EL (cell line): Measurements from ENCODE around the gene CLTCL1.
A peak's percentile ranks its signal among the peaks of the same experiment; 100 is the strongest.
"Not testable (repeated sequence)": the region's sequence is repeated elsewhere in the genome, so short reads cannot be mapped to it uniquely, and the experiment has no call there.

Experiments
- DNase-seq: peaks from one replicate; pipeline ENCODE4 v3.0.0-alpha.2; 2016

Gene CLTCL1

DNA sequence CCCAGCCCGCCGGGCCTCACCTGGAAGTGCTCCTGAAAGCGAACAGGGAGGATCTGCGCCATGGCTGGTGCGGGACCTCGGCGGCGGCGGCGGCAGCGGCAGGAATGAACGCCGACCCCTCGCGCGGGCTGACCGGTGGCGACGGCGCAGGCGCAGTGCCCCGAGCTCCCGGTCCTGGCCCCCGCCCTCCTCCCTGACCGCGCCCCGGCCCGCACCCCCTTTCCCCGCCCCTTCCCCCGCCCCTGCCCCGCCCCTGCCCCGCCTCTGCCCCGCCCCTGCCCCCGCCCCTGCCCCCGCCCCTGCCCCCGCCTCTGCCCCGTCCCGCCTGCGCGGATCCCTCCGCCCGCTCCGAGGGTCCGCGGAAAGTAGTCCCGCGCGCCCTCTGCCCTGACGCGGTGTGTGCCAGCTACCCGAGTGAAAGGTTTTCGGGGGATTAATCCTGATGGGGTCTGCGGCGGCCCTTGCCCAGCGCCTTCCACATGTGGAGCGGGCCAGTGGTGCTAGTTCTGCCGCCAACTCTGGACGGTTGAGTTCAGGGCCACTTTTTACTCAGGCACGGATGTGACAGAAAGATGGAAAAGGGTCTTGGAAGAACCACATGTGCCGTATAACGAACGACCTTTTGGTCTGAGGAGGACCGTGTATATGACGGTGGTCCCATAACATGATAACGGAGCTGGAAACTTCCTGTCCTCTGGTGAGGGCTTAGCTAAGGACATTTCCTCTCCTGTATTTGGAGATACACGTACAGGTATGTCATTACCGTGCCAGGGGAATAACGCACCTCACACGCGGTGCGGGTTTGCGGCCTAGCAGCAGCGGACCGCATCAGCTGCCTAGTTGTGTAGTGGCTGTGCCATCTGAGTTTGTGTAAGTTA is at the start of gene CLTCL1:
Gene CLTCL1, minus strand, starts transcription at position 140 of the 878 bp plus-strand sequence. Its CDS starts 78 bp downstream, at position 62.
- DNase-seq = peak; percentile 73

DNA sequence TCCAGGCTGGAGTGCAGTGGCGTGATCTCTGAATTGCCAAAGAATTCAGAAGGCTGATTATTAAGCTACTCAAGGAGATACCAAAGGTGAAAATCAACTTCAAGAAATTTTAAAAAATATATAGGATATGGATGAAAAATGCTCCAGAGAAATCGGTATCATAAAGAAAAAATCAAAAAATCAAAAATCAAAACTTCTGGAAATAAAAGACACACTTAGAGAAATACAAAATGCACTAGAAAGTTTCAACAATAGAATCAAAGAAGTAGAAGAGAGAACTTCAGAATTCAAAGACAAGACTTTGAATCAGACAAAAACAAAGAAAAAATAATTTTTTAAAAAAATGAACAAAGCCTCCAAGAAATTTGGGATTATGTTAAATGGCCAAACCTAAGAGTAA is 45.6 kb upstream of the CLTCL1 start:
- DNase-seq = no peak

DNA sequence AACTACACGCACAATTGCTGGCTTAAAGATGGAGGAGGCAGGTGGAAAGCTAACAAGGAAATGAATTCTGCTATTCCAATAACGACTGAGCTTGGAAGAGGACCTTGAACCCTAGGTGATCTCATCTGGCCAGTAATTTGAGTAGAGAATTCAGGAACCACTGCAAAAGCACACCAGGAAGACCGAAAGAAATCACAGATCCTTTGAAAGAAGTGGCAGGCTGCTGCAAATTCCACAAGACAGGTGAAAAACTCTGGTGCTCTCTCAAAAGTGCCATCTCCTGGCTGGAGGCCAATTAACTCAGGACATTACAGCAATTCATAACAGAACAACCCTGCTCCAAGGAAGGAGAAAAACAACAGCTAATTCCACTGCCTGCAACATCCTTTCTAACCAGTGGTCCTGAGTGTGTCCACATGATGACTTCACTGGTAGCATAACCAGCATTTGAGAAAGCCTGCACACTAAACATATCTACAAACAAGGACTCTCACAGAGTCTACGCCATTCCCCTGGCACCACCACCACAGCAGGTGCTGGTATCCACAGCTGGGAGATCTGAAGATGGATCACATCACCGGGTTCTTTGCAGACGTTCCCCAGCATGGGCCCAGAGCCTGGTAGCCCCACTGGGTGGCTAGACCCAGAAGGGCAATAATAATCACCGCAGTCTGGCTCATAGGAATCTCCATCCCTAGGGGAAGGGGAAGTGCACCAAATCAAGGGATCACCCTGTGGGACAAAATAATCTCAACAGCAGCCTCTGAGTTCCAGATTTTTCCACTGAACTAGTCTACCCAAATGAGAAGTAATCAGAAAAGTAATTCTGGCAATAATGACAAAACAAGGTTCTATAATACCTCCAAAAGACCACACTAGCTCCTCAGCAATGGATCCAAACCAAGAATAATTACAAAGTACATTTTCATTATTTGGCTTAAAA is 44.9 kb upstream of the CLTCL1 start:
- DNase-seq = no peak

DNA sequence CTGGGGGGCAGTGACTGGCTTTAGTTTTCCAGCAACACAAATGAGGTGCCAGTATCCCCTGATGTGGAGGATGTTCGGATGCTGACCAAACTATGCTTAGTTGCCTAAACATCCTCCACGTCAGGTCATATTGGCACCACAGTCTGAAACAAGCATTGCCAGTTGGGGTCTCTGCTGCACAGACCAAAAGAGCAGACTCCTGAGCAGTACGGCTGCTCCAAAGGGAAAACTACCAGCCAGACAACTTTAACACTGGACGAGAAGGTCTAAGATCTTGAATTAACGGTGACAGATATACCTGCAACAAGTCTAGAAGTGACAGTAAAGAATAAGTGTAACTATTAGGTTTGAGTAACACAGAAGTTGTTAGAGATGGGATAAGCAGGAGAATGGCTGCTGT is 40.5 kb upstream of the CLTCL1 start:
- DNase-seq = no peak

DNA sequence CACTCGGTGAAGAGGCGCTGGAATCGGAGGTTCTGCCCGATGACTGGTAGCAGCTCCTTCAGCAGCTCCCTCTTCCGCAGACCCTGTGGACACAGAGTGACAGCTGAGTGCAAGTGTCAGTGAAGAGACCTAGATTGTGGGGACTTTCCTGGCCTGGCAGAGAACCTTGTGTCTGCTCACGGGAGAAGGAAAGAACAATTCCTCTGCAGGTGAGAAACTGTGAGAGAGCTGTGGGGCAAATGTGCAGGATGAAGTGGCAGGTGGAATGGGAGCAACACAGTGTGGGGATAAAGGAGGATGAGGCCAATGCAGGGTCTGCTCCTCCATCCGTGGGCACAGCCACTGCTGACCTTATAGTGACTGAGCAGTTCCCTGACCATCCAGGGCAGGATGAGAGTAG is 40.0 kb upstream of the CLTCL1 start:
- DNase-seq = no peak

DNA sequence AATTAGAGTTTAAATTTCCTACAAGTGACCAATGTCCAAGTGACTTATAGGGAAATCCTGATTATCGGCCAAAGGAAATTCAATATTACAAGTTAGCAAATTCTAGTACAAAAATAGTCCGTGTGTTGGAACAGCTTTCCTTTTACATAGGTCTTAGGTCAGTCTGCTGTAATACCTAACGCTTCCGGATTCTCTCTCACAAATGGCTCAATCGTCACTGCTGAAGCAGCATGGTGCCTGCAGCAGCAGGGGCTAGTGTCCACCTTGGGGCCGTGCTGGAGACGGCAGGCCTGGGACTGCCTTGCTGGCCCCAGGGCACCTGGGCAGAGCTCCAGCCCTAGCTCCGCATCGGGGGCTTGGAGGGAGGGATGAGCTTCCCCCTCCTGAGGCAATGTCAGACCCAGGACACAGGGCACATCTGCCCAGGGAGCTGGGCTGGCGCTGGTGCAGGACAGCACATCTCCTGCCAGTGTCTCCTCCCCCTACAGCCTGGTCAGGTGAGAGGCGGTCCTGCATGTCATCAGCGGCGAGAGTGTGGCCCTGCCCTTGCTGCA is 39.4 kb upstream of the CLTCL1 start:
- DNase-seq = no peak

DNA sequence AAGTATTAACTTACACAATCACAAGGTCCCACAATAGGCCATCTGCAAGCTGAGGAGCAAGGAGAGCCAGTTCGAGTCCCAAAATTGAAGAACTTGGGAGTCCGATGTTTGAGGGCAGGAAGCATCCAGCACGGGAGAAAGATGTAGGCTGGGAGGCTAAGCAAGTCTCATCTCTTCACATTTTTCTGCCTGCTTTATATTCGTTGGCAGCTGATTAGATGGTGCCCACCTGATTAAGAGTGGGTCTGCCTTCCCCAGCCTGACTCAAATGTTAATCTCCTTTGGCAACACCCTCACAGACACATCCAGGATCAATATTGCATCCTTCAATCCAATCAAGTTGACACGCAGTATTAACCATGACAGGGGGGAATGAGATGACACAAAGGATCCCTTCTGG is 38.7 kb upstream of the CLTCL1 start:
- not testable (repeated sequence) for DNase-seq

DNA sequence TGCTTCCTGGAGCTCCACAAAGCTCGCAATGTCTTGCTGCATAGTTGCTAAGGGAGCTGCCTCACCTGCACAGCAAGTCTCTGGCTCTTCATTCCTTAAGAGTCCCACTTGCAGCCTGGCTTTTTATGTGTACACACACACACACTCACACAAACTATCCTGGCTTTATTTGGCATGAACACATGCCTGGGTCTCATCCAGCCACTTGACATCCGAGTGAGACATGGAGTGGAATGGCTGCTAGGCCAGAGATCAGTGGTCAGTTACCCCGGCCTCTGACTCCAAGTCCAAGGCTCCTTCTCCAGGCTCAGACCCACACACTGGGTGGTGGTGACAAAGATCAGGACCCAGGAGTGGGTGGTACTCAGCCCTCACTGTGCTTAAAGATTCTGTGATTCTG is 37.9 kb upstream of the CLTCL1 start:
- no peak for DNase-seq

DNA sequence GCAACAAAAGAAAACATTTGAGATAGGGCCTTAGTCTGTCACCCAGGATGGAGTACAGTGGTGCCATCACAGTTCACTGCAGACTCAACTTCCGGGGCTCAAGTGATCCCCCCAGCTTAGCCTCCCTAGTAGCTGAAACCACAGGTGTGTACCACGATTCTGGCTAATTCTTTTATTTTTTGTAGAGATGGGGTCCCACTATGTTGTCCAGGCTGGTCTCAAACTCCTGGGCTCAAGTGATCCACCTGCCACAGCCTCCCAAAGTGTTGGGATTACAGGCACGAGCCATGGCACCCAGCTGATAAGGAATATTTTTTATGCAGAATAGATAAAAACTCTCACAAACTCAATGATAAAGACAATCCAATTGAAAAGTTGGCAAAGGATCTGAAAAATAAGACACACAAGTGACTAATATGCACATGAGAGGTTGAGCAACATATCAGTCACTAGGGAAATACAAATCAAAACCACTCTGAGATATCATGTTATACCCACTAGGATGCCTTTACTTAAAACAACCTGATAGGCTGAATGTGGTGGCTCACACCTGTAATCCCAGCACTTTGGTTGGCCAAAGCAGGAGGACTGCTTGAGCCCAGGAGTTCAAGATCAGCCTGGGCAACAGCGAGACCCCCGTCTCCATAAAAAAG is 33.9 kb upstream of the CLTCL1 start:
- peak; percentile 13 for DNase-seq

DNA sequence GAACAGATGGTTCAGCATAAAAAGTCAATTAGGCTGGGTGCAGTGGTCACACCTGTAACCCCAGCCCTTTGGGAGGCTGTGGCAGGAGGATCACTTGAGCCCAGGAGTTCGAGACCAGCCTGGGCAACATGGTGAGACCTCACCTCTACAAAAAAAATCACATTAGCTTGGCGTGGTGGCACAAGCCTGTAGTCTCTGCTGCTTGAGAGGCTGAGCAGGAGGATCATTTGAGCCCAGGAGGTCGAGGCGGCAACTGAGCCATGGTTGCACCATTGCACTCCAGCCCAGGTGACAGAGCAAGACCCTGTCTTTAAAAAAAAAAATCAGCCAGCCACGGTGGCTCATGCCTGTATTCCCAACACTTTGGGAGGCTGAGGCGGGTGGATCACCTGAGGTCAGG is 31.9 kb upstream of the CLTCL1 start:
- DNase-seq = not testable (repeated sequence)

DNA sequence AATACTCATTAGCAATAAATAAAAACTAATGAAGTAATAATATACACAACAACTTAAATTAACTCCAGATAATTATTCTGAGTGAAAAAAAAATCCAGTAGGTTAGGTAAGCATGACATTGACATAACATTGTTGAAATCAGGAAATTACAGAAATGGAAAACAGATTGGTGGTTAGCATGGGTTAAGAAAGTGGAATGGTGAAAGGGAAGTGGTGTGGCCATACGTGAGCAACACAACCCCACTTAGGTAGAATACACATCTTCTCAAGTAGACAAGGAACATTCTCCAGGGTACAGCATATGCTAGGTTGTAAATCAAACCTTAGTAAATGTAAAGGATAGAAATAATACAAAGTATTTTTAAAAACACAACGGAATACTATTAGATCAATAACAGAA is 30.2 kb upstream of the CLTCL1 start:
- DNase-seq = no peak

DNA sequence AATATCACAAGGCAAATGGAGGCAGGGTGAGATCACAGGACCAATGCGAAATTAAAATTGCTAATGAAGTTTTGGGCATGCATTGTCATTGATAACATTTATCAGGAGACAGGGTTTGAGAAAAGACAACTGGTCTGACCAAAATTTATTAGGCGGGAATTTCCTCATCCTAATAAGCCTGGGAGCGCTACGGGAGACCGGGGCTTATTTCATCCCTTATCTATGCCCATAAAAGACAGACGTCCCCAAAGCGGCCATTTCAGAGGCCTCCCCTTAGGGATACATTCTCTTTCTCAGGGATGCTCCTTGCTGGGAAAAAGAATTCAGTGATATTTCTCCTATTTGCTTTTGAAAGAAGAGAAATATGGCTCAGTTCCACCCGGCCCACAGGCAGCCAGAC is 28.6 kb upstream of the CLTCL1 start:
- DNase-seq = not testable (repeated sequence)

DNA sequence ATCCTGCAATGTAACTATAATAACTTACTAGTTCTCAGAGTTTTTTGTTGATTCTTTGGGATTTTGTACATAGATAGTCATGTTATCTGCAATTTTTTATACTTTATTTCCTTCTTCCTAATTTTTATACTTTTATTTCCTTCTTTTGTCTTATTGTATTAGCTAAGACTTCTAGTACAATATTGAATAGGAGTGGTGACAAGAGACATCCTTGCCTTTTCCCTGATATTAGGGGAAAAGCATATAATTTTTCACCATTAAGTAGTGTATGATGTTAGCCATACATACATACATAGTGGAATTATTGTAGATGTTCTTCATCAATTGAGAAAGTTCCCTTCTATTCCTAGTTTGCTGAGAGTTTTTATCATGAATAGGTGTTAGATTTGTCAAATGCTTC is 27.8 kb upstream of the CLTCL1 start:
- no peak for DNase-seq

DNA sequence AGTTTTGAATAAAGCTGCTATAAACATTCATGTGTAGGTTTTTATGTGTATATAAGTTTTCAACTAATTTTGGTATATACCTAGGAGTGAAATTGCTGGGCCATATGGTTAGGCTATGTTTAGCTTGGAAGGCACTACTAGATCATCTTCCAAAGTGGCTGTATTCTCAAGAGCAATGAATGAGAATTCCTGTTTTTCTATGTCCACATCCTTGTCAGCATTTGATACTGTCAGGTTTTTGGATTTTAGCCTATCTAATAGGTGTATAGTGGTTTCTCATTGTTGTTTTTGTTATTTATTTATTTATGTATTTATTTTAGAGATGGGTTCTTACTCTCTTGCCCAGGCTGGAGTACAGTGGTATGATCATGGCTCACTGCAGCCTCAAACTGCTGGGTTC is 26.3 kb upstream of the CLTCL1 start:
- no peak for DNase-seq

DNA sequence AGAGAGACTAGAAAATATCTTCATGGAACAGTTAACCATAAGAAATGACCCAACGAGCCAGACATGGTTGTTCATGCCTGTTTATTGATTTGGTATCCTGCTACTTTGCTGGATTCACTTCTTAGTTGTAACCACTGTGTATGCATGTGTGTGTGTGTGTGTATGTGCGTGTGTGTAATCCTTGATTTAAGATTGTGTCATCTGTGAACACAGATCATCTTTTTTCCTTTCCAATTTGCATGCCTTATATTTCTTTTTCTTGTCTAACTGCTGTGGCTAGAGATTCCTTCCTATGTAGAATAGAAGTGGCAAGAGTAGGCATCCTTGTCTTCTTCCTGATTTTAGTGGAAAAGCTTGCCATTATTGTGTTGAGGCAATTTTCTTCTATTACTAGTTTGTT is 16.4 kb upstream of the CLTCL1 start:
- no peak for DNase-seq

DNA sequence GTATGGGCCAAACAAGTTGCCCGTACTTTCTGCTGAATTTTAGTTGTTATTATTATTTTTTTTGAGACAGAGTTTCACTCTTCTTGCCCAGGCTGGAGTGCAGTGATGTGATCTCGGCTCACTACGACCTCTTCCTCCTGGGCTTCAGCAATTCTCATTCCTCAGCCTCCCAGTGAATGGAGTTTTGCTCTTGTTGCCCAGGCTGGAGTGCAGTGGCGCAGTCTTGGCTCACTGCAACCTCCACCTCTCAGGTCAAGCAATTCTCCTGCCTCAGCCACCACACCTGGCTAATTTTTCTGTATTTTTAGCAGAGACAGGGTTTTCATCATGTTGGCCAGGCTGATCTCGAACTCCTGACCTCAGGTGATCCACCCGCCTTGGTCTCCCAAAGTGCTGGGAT is 15.0 kb upstream of the CLTCL1 start:
- DNase-seq = not testable (repeated sequence)

DNA sequence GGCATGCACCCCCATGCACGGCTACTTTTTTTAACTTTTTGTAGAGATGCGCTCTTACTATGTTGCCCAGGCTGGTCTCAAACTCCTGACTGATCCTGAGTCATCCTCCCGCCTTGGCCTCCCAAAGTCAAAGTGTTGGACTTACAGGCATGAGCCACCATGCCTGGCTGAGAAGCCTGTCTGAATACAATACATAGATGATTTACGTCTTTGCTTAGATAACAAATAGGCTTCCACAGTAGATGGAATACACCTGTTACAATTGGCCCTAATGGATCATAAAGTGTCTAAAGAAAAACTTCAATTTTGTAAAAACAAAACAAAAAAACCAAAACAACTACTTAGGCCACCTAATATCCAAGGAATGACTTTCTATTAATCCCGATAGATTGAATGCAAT is 13.0 kb upstream of the CLTCL1 start:
- DNase-seq = no peak

DNA sequence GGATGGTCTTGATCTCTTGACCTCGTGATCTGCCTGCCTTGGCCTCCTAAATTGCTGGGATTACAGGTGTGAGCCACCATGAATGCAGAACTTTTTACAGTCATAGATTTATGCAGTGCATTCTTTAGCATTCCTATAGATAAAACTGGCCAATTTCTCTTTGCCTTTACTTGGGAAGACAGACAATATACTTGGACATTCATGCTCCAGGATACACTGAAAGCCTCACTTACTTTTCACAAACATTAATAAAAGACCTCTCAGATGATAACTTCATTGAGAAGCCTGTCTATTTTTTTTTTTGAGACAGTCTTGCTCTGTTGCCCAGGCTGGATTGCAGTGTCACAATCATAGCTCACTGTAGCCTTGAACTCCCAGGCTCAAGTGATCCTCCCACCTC is 12.3 kb upstream of the CLTCL1 start:
- no peak for DNase-seq

DNA sequence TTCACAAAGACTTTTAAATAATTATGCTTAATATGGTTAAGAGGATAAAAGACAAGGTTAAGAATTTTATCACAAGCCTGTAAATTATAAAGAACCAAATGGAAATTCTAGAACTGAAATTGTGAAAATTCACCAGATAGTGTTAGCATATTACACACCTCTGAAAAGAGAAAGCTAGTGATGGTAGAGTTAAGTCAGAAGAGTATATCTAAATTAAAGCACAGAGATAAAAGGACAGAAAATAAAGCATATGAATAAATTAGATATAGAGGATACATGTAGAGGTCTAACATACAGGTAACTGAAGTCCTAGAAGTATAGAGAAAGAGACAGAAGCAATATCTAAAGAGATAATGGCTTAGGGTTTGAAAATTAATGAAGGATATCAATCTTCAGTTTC is 4.2 kb upstream of the CLTCL1 start:
- DNase-seq = no peak

DNA sequence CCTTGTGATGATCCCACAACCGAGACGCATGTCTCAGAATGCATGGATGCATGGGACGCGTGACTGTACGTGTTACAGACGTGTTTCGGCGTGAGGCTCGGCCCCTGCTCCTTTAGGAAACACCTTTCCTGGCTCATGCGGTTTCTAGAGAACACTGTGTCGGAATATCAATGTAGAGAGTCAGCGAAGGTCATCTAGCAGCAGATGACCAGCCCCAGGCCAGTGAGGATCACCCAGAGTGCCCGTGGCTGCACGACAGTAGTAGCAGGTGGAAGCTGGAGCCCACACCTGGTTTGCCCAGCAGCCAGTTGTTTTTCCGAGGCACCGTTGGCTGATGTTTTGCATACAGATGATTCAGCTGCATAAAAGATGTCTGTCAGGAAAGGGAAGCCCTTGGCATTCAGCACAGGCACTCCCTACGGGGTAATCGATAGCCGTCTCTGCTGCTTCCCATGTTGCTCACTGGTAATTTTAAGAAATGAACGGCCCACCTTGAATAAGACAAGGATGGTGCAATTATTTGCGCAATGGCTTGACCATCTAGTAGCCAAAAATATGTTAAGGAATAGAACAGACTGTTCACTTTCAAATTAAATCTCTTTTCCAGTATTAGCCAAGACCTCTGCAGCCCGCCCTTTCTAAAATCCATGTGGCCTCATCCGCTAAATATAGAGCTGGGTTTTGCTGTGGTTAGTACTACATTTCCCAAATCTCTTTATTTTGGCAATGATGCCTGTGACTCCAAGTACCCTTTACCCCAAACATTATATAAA is 1.1 kb upstream of the CLTCL1 start:
- DNase-seq = no peak

DNA sequence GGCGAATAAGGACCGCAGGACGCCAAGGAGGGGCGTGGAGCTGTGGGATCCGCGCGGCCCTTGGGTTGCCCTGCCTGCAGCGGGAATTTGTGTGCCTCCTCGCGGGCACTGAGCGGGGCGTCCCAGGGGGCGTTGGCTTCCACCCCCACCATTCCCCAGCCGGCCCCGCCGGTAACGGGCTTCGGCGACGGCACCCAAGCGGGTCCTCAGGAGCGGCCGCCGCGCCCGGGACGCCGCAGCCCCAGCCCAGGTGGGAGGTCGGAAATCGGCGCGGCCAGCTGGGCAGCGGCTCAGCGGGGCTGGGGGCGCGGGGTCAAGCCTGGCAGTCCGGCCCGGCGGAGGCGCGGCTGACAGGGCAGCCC is 320 bp downstream of the CLTCL1 start:
- peak; percentile 46 for DNase-seq
